NCI-H1092 (cell line): ENCODE measurements around the gene OTX1.

Experiments used
- DNase-seq: peaks from one replicate; lab custom pipeline; 2025; lab: John Stamatoyannopoulos, UW

The OTX1 gene

GRCh38 chr2:63047321-63048279, 3.0 kb upstream of the OTX1 start:
- DNase-seq, result no peak

- no peak for DNase-seq
Measured at GRCh38 chr2:63048367-63049171, 2.1 kb upstream of the OTX1 start.

- DNase-seq, result no peak
Measured at GRCh38 chr2:63049211-63049969, 1.2 kb upstream of the OTX1 start.

GRCh38 chr2:63049970-63050333, 678 bp upstream of the OTX1 start:
- DNase-seq, result no peak

- no peak for DNase-seq
Measured at GRCh38 chr2:63051042-63051794, 588 bp downstream of the OTX1 start.

GRCh38 chr2:63051795-63052333, 1.2 kb downstream of the OTX1 start:
- no peak for DNase-seq

- DNase-seq, result no peak
Measured at GRCh38 chr2:63052411-63053080, 1.9 kb downstream of the OTX1 start.

GRCh38 chr2:63053081-63053888, 2.7 kb downstream of the OTX1 start:
- DNase-seq, result no peak

- DNase-seq, result no peak
Measured at GRCh38 chr2:63053889-63054602, 3.4 kb downstream of the OTX1 start.

GRCh38 chr2:63054841-63055225, 4.2 kb downstream of the OTX1 start:
- no peak for DNase-seq

GRCh38 chr2:63055226-63056106, 4.8 kb downstream of the OTX1 start:
- no peak for DNase-seq

GRCh38 chr2:63056107-63057050, 5.7 kb downstream of the OTX1 start:
- DNase-seq, result no peak

GRCh38 chr2:63057249-63058143, 6.9 kb downstream of the OTX1 start:
- DNase-seq, result no peak

GRCh38 chr2:63058144-63058920, 7.7 kb downstream of the OTX1 start:
- DNase-seq, result no peak
